ENCODE results near the gene LACTBL1.

GRCh38 chr1:22969304-22969709 is 3.4 kb downstream of the LACTBL1 start:
- TF ChIP-seq, protein P1, sequence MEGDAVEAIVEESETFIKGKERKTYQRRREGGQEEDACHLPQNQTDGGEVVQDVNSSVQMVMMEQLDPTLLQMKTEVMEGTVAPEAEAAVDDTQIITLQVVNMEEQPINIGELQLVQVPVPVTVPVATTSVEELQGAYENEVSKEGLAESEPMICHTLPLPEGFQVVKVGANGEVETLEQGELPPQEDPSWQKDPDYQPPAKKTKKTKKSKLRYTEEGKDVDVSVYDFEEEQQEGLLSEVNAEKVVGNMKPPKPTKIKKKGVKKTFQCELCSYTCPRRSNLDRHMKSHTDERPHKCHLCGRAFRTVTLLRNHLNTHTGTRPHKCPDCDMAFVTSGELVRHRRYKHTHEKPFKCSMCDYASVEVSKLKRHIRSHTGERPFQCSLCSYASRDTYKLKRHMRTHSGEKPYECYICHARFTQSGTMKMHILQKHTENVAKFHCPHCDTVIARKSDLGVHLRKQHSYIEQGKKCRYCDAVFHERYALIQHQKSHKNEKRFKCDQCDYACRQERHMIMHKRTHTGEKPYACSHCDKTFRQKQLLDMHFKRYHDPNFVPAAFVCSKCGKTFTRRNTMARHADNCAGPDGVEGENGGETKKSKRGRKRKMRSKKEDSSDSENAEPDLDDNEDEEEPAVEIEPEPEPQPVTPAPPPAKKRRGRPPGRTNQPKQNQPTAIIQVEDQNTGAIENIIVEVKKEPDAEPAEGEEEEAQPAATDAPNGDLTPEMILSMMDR (IDR thresholded peaks at IDR 0.05), result no peak
- no peak for TF ChIP-seq POLR2A (IDR thresholded peaks at IDR 0.05)
